ENCODE results near the gene CALM1.
"Not testable (repeated sequence)": the region's sequence is repeated elsewhere in the genome, so short reads cannot be mapped to it uniquely, and the experiment has no call there.

The CALM1 gene

GRCh38 chr14:90381999-90382451, 14.8 kb upstream of the CALM1 start:
- in situ Hi-C loops (cut with HindIII; ENCODE audit: low pct_ligation_motif_present, low pct_unique_long_range_greater_than_20kb, low sequenced_read_pairs), result no loop called here
- DNase-seq, result no peak

GRCh38 chr14:90382491-90383125, 14.2 kb upstream of the CALM1 start:
- in situ Hi-C loops (cut with HindIII; ENCODE audit: low pct_ligation_motif_present, low pct_unique_long_range_greater_than_20kb, low sequenced_read_pairs), result no loop called here
- peak; percentile 70 for DNase-seq

GRCh38 chr14:90383126-90383730, 13.6 kb upstream of the CALM1 start:
- DNase-seq, result peak; percentile 99
- in situ Hi-C loops (cut with HindIII; ENCODE audit: low pct_ligation_motif_present, low pct_unique_long_range_greater_than_20kb, low sequenced_read_pairs), result no loop called here

GRCh38 chr14:90383731-90384542, 12.9 kb upstream of the CALM1 start:
- peak; percentile 58 for DNase-seq
- in situ Hi-C loops (cut with HindIII; ENCODE audit: low pct_ligation_motif_present, low pct_unique_long_range_greater_than_20kb, low sequenced_read_pairs), result no loop called here

GRCh38 chr14:90384543-90384911, 12.3 kb upstream of the CALM1 start:
- no peak for DNase-seq
- in situ Hi-C loops (cut with HindIII; ENCODE audit: low pct_ligation_motif_present, low pct_unique_long_range_greater_than_20kb, low sequenced_read_pairs), result no loop called here

GRCh38 chr14:90386321-90386720, 10.5 kb upstream of the CALM1 start:
- in situ Hi-C loops (cut with HindIII; ENCODE audit: low pct_ligation_motif_present, low pct_unique_long_range_greater_than_20kb, low sequenced_read_pairs), result no loop called here
- DNase-seq, result no peak

- no peak for DNase-seq
- in situ Hi-C loops (cut with HindIII; ENCODE audit: low pct_ligation_motif_present, low pct_unique_long_range_greater_than_20kb, low sequenced_read_pairs), result no loop called here
Observed at GRCh38 chr14:90387206-90387760, 9.5 kb upstream of the CALM1 start.

GRCh38 chr14:90388437-90388836, 8.4 kb upstream of the CALM1 start:
- DNase-seq, result peak; percentile 82
- in situ Hi-C loops (cut with HindIII; ENCODE audit: low pct_ligation_motif_present, low pct_unique_long_range_greater_than_20kb, low sequenced_read_pairs), result no loop called here

- DNase-seq, result no peak
- in situ Hi-C loops (cut with HindIII; ENCODE audit: low pct_ligation_motif_present, low pct_unique_long_range_greater_than_20kb, low sequenced_read_pairs), result no loop called here
Observed at GRCh38 chr14:90388982-90389381, 7.8 kb upstream of the CALM1 start.

GRCh38 chr14:90393966-90394365, 2.9 kb upstream of the CALM1 start:
- in situ Hi-C loops (cut with HindIII; ENCODE audit: low pct_ligation_motif_present, low pct_unique_long_range_greater_than_20kb, low sequenced_read_pairs), result no loop called here
- DNase-seq, result no peak

- in situ Hi-C loops (cut with HindIII; ENCODE audit: low pct_ligation_motif_present, low pct_unique_long_range_greater_than_20kb, low sequenced_read_pairs); DNase-seq: not testable (repeated sequence)
Observed at GRCh38 chr14:90394782-90395181, 2.0 kb upstream of the CALM1 start.

GRCh38 chr14:90397425-90398314, 841 bp downstream of the CALM1 start:
- in situ Hi-C loops (cut with HindIII; ENCODE audit: low pct_ligation_motif_present, low pct_unique_long_range_greater_than_20kb, low sequenced_read_pairs), result no loop called here

GRCh38 chr14:90398315-90398839, 1.5 kb downstream of the CALM1 start:
- in situ Hi-C loops (cut with HindIII; ENCODE audit: low pct_ligation_motif_present, low pct_unique_long_range_greater_than_20kb, low sequenced_read_pairs), result no loop called here
- peak; percentile 22 for DNase-seq

More at GRCh38 chr14:90397425-90398314, 841 bp downstream of the CALM1 start:
- DNase-seq, result peak; percentile 58

GRCh38 chr14:90398841-90399540, 2.2 kb downstream of the CALM1 start:
- in situ Hi-C loops (cut with HindIII; ENCODE audit: low pct_ligation_motif_present, low pct_unique_long_range_greater_than_20kb, low sequenced_read_pairs), result no loop called here
- no peak for DNase-seq

- DNase-seq, result peak; percentile 88
- in situ Hi-C loops (cut with HindIII; ENCODE audit: low pct_ligation_motif_present, low pct_unique_long_range_greater_than_20kb, low sequenced_read_pairs), result no loop called here
Observed at GRCh38 chr14:90399541-90400444, 3.0 kb downstream of the CALM1 start.

GRCh38 chr14:90400904-90401561, 4.2 kb downstream of the CALM1 start:
- in situ Hi-C loops (cut with HindIII; ENCODE audit: low pct_ligation_motif_present, low pct_unique_long_range_greater_than_20kb, low sequenced_read_pairs), result no loop called here
- DNase-seq, result no peak
